ENCODE measurements around the gene PCDHGA9.

- TF ChIP-seq, protein P1, sequence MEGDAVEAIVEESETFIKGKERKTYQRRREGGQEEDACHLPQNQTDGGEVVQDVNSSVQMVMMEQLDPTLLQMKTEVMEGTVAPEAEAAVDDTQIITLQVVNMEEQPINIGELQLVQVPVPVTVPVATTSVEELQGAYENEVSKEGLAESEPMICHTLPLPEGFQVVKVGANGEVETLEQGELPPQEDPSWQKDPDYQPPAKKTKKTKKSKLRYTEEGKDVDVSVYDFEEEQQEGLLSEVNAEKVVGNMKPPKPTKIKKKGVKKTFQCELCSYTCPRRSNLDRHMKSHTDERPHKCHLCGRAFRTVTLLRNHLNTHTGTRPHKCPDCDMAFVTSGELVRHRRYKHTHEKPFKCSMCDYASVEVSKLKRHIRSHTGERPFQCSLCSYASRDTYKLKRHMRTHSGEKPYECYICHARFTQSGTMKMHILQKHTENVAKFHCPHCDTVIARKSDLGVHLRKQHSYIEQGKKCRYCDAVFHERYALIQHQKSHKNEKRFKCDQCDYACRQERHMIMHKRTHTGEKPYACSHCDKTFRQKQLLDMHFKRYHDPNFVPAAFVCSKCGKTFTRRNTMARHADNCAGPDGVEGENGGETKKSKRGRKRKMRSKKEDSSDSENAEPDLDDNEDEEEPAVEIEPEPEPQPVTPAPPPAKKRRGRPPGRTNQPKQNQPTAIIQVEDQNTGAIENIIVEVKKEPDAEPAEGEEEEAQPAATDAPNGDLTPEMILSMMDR (IDR thresholded peaks at IDR 0.05 in 4 of 5, conservative IDR thresholded peaks at IDR 0.05 in 1 of 5), result no peak
- no peak for TF ChIP-seq POLR2A (IDR thresholded peaks at IDR 0.05)
These were observed 28.0 kb upstream of the PCDHGA9 start for GRCh38 chr5:141374627-141375026.

All from gastrocnemius medialis (tissue), 4 donors.